Astrocyte (in vitro differentiated cells and primary cell): ENCODE data around the gene LEFTY2. TPM values are rescaled to one million over a fixed set of nuclear protein-coding genes. Genes with fewer than 3 reads are reported as not detected.
"Not testable (repeated sequence)": the region's sequence is repeated elsewhere in the genome, so short reads cannot be mapped to it uniquely, and the experiment has no call there.

Experiments used
- DNase-seq: peaks from one replicate; pipeline ENCODE4 v3.0.0-alpha.2; 2010; ENCODE audit warnings: low read depth
- FAIRE-seq: peaks from 2 replicates; lab custom pipeline; 2011; peaks lifted over from hg19 to GRCh38; lab: Jason Lieb, UNC
- H2AFZ ChIP-seq: 2 replicates; pipeline ENCODE4 v1.6.0; 2012; ENCODE audit warnings: low read depth, low read length, inconsistent platforms
- H3K27ac ChIP-seq: 2 replicates; pipeline ENCODE4 v1.5.1; 2011; ENCODE audit warnings: low read depth, low read length, inconsistent platforms
- H3K27me3 ChIP-seq: 2 replicates; pipeline ENCODE4 v1.6.0; 2011; ENCODE audit warnings: low read length, inconsistent platforms; ENCODE audit not compliant: insufficient read depth
- H3K36me3 ChIP-seq: 2 replicates; pipeline ENCODE4 v1.5.1; 2011; ENCODE audit warnings: low read length, inconsistent platforms; ENCODE audit not compliant: insufficient read depth
- H3K4me1 ChIP-seq: 2 replicates; pipeline ENCODE4 v1.5.1; 2011; ENCODE audit warnings: low read length, inconsistent platforms; ENCODE audit not compliant: insufficient read depth
- H3K4me2 ChIP-seq: 2 replicates; pipeline ENCODE4 v1.6.0; 2012; ENCODE audit warnings: low read length, inconsistent platforms
- H3K4me3 ChIP-seq: 2 replicates; pipeline ENCODE4 v1.5.1; 2011; ENCODE audit warnings: low read depth, mild to moderate bottlenecking, low read length, inconsistent platforms; ENCODE audit not compliant: insufficient read depth
- H3K79me2 ChIP-seq: 2 replicates; pipeline ENCODE4 v1.6.0; 2012; ENCODE audit warnings: mild to moderate bottlenecking, low read length, inconsistent platforms; ENCODE audit not compliant: insufficient read depth
- H3K9ac ChIP-seq: 2 replicates; pipeline ENCODE4 v1.6.0; 2012; ENCODE audit warnings: mild to moderate bottlenecking, low read length, inconsistent platforms
- H3K9me3 ChIP-seq: 2 replicates; pipeline ENCODE4 v1.5.1; 2012; ENCODE audit warnings: low read depth, mild to moderate bottlenecking, low read length, inconsistent platforms; ENCODE audit not compliant: insufficient read depth
- H4K20me1 ChIP-seq: 2 replicates; pipeline ENCODE4 v1.6.0; 2012; ENCODE audit warnings: low read length, inconsistent platforms; ENCODE audit not compliant: insufficient read depth
- H3K27ac Mint-ChIP-seq: one replicate; pipeline ENCODE4 v1.8.0; 2021; ENCODE audit warnings: mild to moderate bottlenecking, mixed read lengths; ENCODE audit not compliant: unreplicated experiment
- H3K27me3 Mint-ChIP-seq: one replicate; pipeline ENCODE4 v1.8.0; 2021; ENCODE audit warnings: low read depth, mixed read lengths; ENCODE audit not compliant: unreplicated experiment
- H3K36me3 Mint-ChIP-seq: one replicate; pipeline ENCODE4 v1.8.0; 2021; ENCODE audit warnings: low read depth, mixed read lengths; ENCODE audit not compliant: unreplicated experiment
- H3K4me1 Mint-ChIP-seq: one replicate; pipeline ENCODE4 v1.8.0; 2021; ENCODE audit warnings: low read depth, mixed read lengths; ENCODE audit not compliant: unreplicated experiment
- H3K4me3 Mint-ChIP-seq: one replicate; pipeline ENCODE4 v1.8.0; 2021; ENCODE audit warnings: mild to moderate bottlenecking, moderate library complexity, mixed read lengths; ENCODE audit not compliant: unreplicated experiment
- H3K9me3 Mint-ChIP-seq: one replicate; pipeline ENCODE4 v1.8.0; 2021; ENCODE audit warnings: mild to moderate bottlenecking, mixed read lengths; ENCODE audit not compliant: unreplicated experiment
- EZH2 ChIP-seq: IDR thresholded peaks from 2 replicates; pipeline ENCODE4 v1.6.1; 2012; ENCODE audit warnings: mild to moderate bottlenecking, low read length, inconsistent platforms; ENCODE audit not compliant: insufficient read depth
- total RNA-seq: library from RNA; stranded (reverse); gene quantifications from 2 replicates; pipeline ENCODE4 v1.2.1, GENCODE V29; 2021
- TF ChIP-seq, protein P1 (sequence below): IDR thresholded peaks from 2 replicates; pipeline ENCODE4 v1.5.1; 2011; ENCODE audit warnings: low read depth, mild to moderate bottlenecking, inconsistent platforms, low read length, moderate library complexity; ENCODE audit not compliant: insufficient read depth

Gene LEFTY2
- total RNA-seq, 1 donor from 2014 or later = 7.0 TPM

DNA sequence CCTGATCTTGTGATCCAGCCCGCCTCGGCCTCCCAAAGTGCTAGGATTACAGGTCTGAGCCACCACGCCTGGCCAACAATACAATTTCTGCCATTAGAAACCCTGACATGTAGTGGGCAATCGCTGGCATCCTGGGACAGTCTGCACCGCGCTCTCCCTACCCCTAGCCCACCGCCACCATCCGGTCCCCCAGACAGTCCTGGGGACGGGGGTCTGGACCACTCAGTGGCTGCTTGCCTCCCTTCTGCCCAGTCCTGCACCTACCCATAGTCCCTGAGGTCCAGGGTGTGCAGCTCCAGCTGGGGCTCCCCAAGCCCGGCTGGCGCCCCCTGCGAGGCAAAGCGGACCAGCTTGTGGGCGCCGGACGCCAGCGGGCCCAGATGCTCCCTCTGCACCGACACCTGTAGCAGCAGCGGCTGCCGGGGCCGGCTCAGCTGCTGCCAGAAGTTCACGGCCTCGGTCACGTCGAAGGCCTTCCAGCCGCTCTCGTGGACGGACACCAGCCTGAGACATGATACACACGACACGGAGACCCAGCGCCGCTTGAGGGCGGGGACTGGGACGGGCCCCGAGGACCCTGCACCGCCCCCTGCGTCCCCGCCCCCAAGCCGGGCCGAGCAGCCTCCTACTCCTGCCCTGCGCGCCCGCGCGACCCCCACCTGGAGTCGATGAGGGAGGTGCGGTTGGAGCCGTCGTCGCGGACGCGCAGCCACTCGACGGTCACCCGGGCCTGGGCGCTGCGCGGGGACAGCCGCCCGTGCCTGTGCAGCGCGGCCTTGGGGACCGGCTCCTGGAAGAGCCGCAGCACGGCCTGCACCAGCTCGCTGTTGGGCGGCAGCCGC lies 1.7 kb downstream of the LEFTY2 start:
- not testable (repeated sequence) for H3K27me3 ChIP-seq, FAIRE-seq, H3K4me3 Mint-ChIP-seq, H3K79me2 ChIP-seq, H3K4me1 ChIP-seq, H3K4me1 Mint-ChIP-seq, H4K20me1 ChIP-seq, H3K4me3 ChIP-seq, H3K27ac Mint-ChIP-seq, H3K36me3 ChIP-seq, H3K27me3 Mint-ChIP-seq, H3K27ac ChIP-seq, DNase-seq, H3K9me3 Mint-ChIP-seq, H3K4me2 ChIP-seq, H3K36me3 Mint-ChIP-seq, H3K9me3 ChIP-seq, H3K9ac ChIP-seq, H2AFZ ChIP-seq
- TF ChIP-seq EZH2 = peak; percentile 5

DNA sequence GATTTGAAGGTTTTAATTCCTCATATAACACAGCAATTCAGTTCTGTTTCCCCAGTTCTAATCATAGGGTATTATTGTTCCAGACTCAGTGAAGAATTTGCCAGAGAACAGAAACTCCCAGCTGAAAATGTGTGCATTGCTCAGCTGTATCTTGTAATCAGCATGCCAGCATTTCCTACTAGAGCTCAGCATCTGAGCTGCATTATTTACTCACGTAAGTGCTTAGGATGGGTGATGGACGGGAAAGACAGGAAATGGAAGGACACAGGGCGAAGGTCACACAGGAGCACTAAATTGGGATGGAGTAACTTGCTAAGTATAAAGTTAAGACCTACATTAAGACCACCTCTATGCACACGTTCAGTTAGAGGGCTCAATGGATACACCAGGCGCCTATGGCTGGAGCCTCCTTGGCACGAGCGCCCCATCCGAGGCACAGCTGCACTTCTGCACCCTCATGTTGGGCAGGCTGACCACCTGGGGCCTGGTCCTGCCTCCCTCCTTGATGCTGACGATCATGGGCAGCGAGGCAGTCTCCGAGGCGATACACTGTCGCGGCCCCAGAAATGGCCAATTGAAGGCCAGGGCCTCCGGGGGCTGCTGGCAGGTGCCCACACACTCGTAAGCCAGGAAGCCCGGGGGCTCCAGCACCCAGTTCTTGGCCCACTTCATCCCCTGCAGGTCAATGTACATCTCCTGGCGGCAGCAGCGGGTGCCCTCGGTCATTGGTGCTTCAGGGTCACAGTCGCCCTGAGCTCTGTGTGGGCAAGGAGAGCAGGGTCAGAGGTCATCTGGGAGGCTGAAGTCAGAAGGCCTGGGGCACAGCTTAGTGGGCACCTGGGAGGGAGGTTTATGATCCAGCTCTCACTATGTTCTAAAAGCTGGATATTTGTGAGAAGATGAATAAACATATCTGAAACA lies 3.7 kb downstream of the LEFTY2 start:
- no peaks in the 10 kb centered on the region for H3K9me3 ChIP-seq
- FAIRE-seq (no peak), DNase-seq (no peak)
- H3K4me3 ChIP-seq = no peak overlapping the region
- H3K27me3 Mint-ChIP-seq = peaks cover 7% of the 10 kb centered on the region
- no peaks in the 10 kb centered on the region for H3K36me3 Mint-ChIP-seq
- H3K9me3 Mint-ChIP-seq = no peaks in the 10 kb centered on the region
- H3K27ac ChIP-seq = no peak overlapping the region
- H3K4me1 ChIP-seq = no peaks in the 10 kb centered on the region
- no peaks in the 10 kb centered on the region for H3K27me3 ChIP-seq
- no peak overlapping the region for H3K9ac ChIP-seq
- no peaks in the 10 kb centered on the region for H3K79me2 ChIP-seq
- H3K27ac Mint-ChIP-seq = no peak overlapping the region
- H4K20me1 ChIP-seq = no peaks in the 10 kb centered on the region
- TF ChIP-seq, protein P1, sequence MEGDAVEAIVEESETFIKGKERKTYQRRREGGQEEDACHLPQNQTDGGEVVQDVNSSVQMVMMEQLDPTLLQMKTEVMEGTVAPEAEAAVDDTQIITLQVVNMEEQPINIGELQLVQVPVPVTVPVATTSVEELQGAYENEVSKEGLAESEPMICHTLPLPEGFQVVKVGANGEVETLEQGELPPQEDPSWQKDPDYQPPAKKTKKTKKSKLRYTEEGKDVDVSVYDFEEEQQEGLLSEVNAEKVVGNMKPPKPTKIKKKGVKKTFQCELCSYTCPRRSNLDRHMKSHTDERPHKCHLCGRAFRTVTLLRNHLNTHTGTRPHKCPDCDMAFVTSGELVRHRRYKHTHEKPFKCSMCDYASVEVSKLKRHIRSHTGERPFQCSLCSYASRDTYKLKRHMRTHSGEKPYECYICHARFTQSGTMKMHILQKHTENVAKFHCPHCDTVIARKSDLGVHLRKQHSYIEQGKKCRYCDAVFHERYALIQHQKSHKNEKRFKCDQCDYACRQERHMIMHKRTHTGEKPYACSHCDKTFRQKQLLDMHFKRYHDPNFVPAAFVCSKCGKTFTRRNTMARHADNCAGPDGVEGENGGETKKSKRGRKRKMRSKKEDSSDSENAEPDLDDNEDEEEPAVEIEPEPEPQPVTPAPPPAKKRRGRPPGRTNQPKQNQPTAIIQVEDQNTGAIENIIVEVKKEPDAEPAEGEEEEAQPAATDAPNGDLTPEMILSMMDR = no peak
- no peak for TF ChIP-seq EZH2
- H3K36me3 ChIP-seq = no peaks in the 10 kb centered on the region
- H3K4me1 Mint-ChIP-seq = peaks cover 6% of the 10 kb centered on the region
- H2AFZ ChIP-seq = no peak overlapping the region
- H3K4me2 ChIP-seq = no peak overlapping the region
- no peak overlapping the region for H3K4me3 Mint-ChIP-seq

DNA sequence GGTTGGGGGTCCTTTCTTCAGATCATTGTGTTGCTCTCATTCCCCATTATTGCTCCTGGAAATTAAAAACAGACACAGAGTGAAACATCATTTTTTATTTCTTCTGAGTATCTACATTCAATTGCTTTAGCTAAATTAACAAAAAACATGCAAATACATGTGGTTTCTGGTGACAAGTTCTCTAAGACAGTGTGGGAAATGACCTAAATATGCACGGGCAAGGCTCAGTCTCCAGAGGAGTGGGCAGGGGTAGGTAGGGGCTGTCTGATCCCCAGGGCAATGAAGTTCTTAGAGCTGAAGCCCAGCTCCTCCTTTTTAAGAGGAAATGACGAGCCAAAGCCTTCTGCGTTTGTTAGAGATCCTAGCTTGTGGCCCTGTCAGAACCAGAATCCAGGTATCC lies 4.5 kb downstream of the LEFTY2 start:
- no peaks in the 10 kb centered on the region for H4K20me1 ChIP-seq
- Mint-ChIP-seq H3K27me3 (peaks cover 7% of the 10 kb centered on the region), H3K4me1 (peaks cover 3% of the 10 kb centered on the region), H3K9me3 (no peaks in the 10 kb centered on the region), H3K27ac (no peak overlapping the region), H3K4me3 (no peak overlapping the region), H3K36me3 (no peaks in the 10 kb centered on the region)
- no peak overlapping the region for H3K27ac ChIP-seq
- no peaks in the 10 kb centered on the region for H3K27me3 ChIP-seq
- H3K4me2 ChIP-seq = no peak overlapping the region
- TF ChIP-seq, protein P1 = no peak
- no peak for TF ChIP-seq EZH2
- no peak for FAIRE-seq
- no peak overlapping the region for H2AFZ ChIP-seq
- H3K4me1 ChIP-seq = no peaks in the 10 kb centered on the region
- no peaks in the 10 kb centered on the region for H3K9me3 ChIP-seq
- no peaks in the 10 kb centered on the region for H3K79me2 ChIP-seq
- no peak overlapping the region for H3K4me3 ChIP-seq
- no peak overlapping the region for H3K9ac ChIP-seq
- no peaks in the 10 kb centered on the region for H3K36me3 ChIP-seq
- DNase-seq = no peak

DNA sequence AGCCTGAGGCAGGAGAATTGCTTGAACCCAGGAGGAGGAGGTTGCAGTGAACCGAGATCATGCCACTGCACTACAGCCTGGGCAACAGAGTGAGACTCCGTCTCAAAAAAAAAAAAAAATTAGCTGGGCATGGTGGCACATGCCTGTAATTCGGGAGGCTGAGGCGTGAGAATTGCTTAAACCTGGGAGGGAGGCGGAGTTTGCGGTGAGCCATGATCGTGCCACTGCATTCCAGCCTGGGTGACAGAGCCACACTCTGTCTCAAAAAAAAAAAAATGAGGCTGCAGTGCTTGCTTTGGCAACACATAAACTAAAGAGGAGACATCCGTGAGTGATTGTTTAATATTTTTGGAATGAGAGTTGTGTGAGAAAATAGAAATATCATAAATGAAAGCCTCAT lies 4.9 kb downstream of the LEFTY2 start:
- DNase-seq, H3K27ac ChIP-seq, H3K27ac Mint-ChIP-seq, FAIRE-seq, H3K36me3 ChIP-seq, H2AFZ ChIP-seq, H3K9me3 ChIP-seq, H3K4me3 Mint-ChIP-seq, H3K4me1 ChIP-seq, H3K9ac ChIP-seq, H3K9me3 Mint-ChIP-seq, H3K27me3 ChIP-seq, H3K79me2 ChIP-seq, H3K27me3 Mint-ChIP-seq, H3K4me1 Mint-ChIP-seq, H3K36me3 Mint-ChIP-seq, H4K20me1 ChIP-seq, H3K4me3 ChIP-seq, H3K4me2 ChIP-seq: not testable (repeated sequence)
